BJ (cell line): ENCODE results near the gene FNDC3B. TPM values are rescaled to one million over a fixed set of nuclear protein-coding genes. Genes with fewer than 3 reads are reported as not detected.

Experiments
- CTCF ChIA-PET: fragments of 350-600 bp; formaldehyde crosslinking; extraction: SDS; loops from one replicate; lab custom pipeline; 2021; ENCODE audit warnings: antibody characterized with exemption, inconsistent platforms; lab: Yijun Ruan, JAX
- POLR2A ChIA-PET: fragments of 300-600 bp; sonication (Branson Sonifier 250); formaldehyde crosslinking; extraction: SDS; loops from one replicate; lab custom pipeline; 2021; ENCODE audit warnings: antibody characterized with exemption; lab: Charles Lee
- DNase-seq: peaks from one replicate; pipeline ENCODE4 v3.0.0-alpha.2; 2011; ENCODE audit warnings: low read depth
- H3K27me3 ChIP-seq: 2 replicates; pipeline ENCODE4 v1.6.0; 2011; ENCODE audit warnings: low read length; ENCODE audit not compliant: control insufficient read depth, insufficient read depth
- H3K36me3 ChIP-seq: 2 replicates; pipeline ENCODE4 v1.5.1; 2011; ENCODE audit warnings: low read length; ENCODE audit not compliant: control insufficient read depth, insufficient read depth
- H3K4me3 ChIP-seq: 2 replicates; pipeline ENCODE4 v1.5.1; 2011; ENCODE audit warnings: low read depth, mild to moderate bottlenecking, control low read depth, low read length
- polyA plus RNA-seq: library from polyadenylated mRNA; depleted of rRNA; stranded (reverse); fragments of >200 nt; gene quantifications from 2 replicates; pipeline ENCODE4 v1.2.3, GENCODE V29; 2011
- TF ChIP-seq, protein P1 (sequence below): IDR thresholded peaks from 2 replicates; pipeline ENCODE4 v1.5.1; 2011; ENCODE audit warnings: low read depth, mild to moderate bottlenecking, control low read depth, inconsistent platforms, low read length, moderate library complexity; ENCODE audit not compliant: insufficient read depth

Gene FNDC3B
- polyA plus RNA-seq, 1 experiment, result 28.6 TPM

DNA sequence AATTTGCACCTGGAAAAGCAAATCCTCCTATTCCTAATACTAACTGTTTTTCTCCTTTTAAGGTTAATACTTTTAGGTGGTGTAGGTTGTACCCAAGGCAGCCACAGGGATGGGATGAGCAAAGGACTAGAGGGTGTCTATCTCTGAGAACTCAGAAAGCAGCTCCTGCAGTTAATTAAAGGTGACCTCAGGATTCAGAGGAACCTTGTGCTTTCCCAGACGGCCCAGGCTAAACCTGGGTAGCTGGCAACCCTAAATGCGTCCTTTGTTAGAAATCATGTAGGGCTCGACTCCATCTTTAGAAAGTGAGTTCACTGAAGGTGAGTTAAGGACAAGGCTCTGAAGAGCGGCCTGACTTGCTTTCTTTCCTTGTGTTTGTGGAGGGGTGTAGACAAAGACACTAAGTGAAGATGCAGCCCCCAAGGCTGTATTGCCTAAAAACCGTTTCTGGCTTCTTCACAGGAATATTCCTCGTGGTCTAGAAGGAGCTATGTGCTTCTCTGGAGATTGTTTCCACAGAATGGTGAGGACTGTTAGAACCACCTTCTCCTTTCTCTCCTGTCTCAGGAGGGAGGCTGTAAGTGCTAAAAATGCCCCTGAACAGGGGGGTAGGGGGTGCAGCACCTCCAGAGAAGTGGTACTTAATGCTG is 14.9 kb downstream of the FNDC3B start:
- CTCF ChIA-PET, result interaction anchor here (0.6 to 1.0 kb wide), 3 partner anchors 8 to 282 kb away, joined by 3 read pairs; no protein-coding TSS in a partner anchor
- Histone ChIP-seq H3K36me3 (peaks cover 13% of the 10 kb centered on the region), H3K27me3 (no peaks in the 10 kb centered on the region), H3K4me3 (no peak overlapping the region)
- DNase-seq, result no peak
- POLR2A ChIA-PET, result no interaction called here
- TF ChIP-seq, protein P1, sequence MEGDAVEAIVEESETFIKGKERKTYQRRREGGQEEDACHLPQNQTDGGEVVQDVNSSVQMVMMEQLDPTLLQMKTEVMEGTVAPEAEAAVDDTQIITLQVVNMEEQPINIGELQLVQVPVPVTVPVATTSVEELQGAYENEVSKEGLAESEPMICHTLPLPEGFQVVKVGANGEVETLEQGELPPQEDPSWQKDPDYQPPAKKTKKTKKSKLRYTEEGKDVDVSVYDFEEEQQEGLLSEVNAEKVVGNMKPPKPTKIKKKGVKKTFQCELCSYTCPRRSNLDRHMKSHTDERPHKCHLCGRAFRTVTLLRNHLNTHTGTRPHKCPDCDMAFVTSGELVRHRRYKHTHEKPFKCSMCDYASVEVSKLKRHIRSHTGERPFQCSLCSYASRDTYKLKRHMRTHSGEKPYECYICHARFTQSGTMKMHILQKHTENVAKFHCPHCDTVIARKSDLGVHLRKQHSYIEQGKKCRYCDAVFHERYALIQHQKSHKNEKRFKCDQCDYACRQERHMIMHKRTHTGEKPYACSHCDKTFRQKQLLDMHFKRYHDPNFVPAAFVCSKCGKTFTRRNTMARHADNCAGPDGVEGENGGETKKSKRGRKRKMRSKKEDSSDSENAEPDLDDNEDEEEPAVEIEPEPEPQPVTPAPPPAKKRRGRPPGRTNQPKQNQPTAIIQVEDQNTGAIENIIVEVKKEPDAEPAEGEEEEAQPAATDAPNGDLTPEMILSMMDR, result no peak

DNA sequence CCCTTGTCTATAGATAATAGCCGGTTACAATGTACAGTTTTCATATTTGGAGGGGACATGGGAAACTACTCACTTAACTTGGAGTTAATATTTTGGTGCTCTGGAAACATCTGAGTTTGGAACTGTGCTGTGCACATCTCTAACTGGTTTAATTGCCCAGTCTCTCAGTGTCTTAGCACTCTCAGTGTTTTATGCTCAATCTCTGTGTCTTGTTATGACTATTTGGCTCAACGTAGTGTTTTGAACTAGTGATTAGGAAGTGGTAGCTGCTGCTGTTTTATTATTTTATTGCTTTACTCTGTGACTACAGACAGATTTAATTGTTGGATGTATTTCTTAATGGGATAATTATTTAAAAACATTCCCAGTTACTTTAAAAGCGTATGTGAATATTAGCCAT is 17.0 kb downstream of the FNDC3B start:
- Histone ChIP-seq H3K36me3 (peaks cover 13% of the 10 kb centered on the region), H3K4me3 (no peak overlapping the region), H3K27me3 (no peaks in the 10 kb centered on the region)
- POLR2A ChIA-PET, result no interaction called here
- CTCF ChIA-PET, result interaction anchor here (0.9 to 1.0 kb wide), 2 partner anchors 9 to 276 kb away, joined by 3 read pairs; no protein-coding TSS in a partner anchor
- TF ChIP-seq, protein P1, result no peak
- DNase-seq, result no peak

- H3K36me3 ChIP-seq, result peaks cover 13% of the 10 kb centered on the region
- H3K27me3 ChIP-seq, result no peaks in the 10 kb centered on the region
- ChIA-PET CTCF (interaction anchor here (0.9 to 1.2 kb wide), 3 partner anchors 9 to 275 kb away, joined by 3 read pairs; no protein-coding TSS in a partner anchor), POLR2A (interaction anchor here (0.6 kb wide), 1 partner anchor 16 kb away, joined by 3 read pairs; no protein-coding TSS in a partner anchor)
- DNase-seq, result no peak
- H3K4me3 ChIP-seq, result no peak overlapping the region
- TF ChIP-seq, protein P1, result no peak
Measured at GRCh38 chr3:172057059-172057458, 17.7 kb downstream of the FNDC3B start.

DNA sequence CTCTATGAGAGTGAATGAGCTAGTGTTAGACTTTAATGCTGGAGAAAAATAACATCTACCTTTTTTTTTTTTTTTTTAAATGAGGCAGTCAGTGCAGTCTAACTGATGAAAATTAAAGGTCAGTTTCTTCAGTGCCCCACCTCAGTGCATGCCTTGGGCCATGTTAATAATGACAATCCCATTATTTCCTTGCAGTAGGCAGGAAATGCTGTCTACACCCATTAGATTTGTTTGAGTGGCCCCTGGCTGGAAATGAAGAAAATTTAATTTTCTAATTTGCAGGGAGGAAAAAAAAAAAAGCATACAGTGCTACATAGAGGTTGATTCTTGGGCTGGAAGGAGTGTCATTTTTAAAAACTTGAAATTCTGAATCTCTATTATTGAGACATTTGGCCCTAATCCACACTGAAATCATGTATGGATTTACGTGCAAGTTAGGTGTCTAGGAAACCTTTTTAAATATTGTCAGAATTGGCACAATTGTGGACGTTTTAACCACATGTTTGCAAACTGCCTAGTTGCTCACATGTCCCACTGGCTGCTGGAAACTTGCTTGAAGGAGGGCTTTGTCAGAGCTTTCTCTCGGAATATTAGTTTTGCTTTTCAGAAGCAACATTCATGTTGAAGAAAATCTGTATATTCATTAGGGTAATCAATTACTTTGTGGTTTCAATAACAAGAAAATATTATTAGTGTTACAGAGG is 18.4 kb downstream of the FNDC3B start:
- CTCF ChIA-PET, result interaction anchor here (1.2 kb wide), 1 partner anchor 13 kb away, joined by 3 read pairs; no protein-coding TSS in a partner anchor
- POLR2A ChIA-PET, result no interaction called here

More for the DNA sequence above, 18.4 kb downstream of the FNDC3B start:
- no peak for DNase-seq
- Histone ChIP-seq H3K36me3 (peaks cover 8% of the 10 kb centered on the region), H3K27me3 (no peaks in the 10 kb centered on the region), H3K4me3 (no peak overlapping the region)
- TF ChIP-seq, protein P1, result no peak
